WI38 (cell line): Measurements from ENCODE around the gene NEDD4.
"Not testable (repeated sequence)": the region's sequence is repeated elsewhere in the genome, so short reads cannot be mapped to it uniquely, and the experiment has no call there.

ENCODE experiments used
- H3K4me3 ChIP-seq: 2 replicates; pipeline ENCODE4 v1.5.1; 2011; ENCODE audit warnings: low read depth, mild to moderate bottlenecking, control low read depth, low read length
- TF ChIP-seq, protein P1 (sequence below): IDR thresholded peaks from 2 replicates; pipeline ENCODE4 v1.5.1; 2012; ENCODE audit warnings: low read depth, mild to moderate bottlenecking, control low read depth, low read length

The NEDD4 gene

GRCh38 chr15:56019819-56020486, 26.5 kb upstream of the NEDD4 start:
- no peak overlapping the region for H3K4me3 ChIP-seq
- TF ChIP-seq, protein P1, sequence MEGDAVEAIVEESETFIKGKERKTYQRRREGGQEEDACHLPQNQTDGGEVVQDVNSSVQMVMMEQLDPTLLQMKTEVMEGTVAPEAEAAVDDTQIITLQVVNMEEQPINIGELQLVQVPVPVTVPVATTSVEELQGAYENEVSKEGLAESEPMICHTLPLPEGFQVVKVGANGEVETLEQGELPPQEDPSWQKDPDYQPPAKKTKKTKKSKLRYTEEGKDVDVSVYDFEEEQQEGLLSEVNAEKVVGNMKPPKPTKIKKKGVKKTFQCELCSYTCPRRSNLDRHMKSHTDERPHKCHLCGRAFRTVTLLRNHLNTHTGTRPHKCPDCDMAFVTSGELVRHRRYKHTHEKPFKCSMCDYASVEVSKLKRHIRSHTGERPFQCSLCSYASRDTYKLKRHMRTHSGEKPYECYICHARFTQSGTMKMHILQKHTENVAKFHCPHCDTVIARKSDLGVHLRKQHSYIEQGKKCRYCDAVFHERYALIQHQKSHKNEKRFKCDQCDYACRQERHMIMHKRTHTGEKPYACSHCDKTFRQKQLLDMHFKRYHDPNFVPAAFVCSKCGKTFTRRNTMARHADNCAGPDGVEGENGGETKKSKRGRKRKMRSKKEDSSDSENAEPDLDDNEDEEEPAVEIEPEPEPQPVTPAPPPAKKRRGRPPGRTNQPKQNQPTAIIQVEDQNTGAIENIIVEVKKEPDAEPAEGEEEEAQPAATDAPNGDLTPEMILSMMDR = no peak

DNA sequence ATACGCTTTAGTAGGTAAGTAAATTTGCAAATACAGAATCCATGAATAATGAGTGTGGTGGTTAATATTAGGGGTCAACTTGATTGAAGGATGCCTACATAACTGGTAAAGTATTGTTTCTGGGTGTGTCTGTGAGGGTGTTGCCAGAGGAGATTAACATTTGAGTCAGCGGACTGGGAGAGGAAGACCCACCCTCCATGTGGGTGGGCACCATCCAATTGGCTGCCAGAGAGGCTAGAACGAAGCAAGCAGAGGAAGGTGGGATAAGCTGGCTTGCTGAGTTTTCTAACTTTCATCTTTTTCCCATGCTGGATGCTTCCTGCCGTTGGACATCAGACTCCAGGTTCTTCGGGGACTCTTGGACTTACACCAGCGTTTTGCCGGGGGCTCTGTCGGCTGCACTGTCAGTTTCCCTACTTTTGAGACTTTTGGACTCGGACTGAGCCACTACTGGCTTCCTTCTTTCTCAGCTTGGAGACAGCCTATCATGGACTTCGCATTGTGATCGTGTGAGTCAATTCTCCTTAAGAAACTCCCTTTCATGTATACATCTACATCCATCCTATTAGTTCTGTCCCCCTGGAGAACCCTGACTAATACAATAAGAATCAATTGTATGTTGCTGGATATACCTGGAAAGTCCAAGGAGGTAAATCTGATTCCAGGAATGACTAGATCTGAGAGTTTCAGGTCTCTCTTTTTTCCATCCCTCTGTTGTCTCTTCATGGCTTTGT, 25.8 kb upstream of the NEDD4 start:
- TF ChIP-seq, protein P1 = no peak
- H3K4me3 ChIP-seq = no peak overlapping the region

DNA sequence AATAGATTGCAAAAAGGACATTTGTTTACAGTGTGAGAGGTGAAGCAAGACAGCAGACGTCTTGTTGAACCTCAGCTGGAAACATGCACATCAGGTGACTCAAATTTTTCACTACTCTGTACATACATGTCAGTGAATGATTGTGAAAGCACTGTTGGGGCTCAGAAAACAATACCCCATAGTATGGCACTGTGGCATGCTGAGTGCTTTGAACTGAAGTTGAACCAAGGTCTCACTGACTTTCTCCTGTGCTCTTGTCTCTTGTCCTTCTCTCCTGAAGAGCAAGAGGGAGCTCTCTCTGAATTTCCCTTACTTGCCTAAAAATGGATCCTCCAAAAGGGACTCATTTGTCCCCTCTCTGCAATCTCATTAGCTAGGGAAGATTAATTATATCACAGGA, 24.5 kb upstream of the NEDD4 start:
- TF ChIP-seq, protein P1 = no peak
- no peak overlapping the region for H3K4me3 ChIP-seq

- TF ChIP-seq, protein P1 = no peak
- H3K4me3 ChIP-seq = no peak overlapping the region
These were observed 24.1 kb upstream of the NEDD4 start for GRCh38 chr15:56017511-56017910.

GRCh38 chr15:56016281-56016680, 22.9 kb upstream of the NEDD4 start:
- TF ChIP-seq, protein P1 = no peak
- H3K4me3 ChIP-seq = no peak overlapping the region

- TF ChIP-seq, protein P1 = no peak
- H3K4me3 ChIP-seq = no peak overlapping the region
These were observed 21.3 kb upstream of the NEDD4 start for GRCh38 chr15:56014677-56015076.

DNA sequence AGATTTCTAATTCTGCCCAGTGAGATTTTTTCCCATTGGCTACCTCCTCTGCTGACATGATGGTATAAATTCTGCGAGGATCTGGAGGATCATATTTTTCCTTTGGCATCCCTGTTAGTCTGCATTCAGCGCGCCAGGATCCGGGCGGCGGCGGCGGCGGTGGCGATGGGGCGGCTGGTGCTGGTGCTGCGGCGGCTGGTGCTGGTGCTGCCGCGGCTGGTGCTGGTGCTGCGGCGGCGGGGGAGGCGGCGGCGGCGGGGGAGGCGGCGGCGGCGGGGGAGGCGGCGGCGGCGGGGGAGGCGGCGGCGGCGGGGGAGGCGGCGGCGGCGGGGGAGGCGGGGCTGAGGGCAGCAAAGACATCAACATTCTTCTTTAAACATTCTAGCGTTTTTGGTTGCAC, 13.6 kb upstream of the NEDD4 start:
- not testable (repeated sequence) for H3K4me3 ChIP-seq

DNA sequence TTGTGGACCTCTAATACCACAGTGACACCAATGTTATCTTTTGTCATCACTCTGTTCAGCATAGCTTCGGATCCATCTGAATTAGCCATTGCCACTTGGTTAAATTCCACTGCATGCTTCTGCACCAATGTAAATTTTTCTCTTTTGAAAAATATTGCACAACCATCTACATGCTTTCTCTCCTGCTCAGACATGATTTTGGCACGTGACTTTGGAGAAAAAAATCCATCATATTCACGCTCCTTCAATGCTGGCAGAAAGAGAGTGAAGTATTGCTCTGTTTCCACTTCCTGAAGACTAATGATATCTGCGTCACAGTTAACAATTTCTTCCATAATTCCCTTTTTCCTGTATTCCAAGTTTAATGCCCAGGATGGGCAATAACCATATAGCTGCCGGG, 13.0 kb upstream of the NEDD4 start:
- not testable (repeated sequence) for H3K4me3 ChIP-seq

DNA sequence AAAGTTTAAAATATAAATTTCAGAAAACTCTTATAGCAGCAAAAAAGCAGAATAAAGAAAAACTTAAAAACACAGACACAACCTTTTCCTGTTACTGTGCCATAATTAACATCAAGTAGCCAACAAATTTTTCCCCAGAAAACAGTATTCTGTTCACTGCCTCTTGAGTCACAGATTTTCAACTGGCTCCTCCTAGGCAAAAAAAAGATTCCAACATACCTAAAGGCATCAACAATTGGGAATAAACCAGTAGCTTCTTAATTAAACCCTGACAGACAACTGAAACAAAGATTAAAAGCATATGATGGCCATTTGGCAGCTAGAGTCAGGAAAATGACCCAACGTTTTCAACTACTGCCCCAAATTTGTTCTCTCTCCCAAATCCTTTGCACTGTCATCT, 10.9 kb upstream of the NEDD4 start:
- H3K4me3 ChIP-seq = not testable (repeated sequence)

DNA sequence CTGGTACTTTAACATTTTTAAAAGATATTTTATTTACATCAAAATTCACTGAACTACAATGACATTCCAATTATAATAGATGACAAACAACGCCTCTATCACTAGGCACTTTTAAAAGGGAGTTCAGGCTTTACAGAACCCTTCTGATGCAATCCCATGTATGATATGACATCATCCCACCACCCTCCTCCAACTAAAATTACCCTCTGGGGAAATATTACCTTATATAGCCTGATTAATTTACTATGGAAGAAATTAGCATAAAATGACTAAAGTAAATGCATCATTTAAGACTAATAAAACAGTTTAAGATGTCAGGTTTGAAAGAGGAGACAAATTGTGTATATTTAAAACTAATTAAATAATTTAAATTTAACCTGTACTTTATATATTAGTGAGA, 10.4 kb upstream of the NEDD4 start:
- not testable (repeated sequence) for H3K4me3 ChIP-seq

DNA sequence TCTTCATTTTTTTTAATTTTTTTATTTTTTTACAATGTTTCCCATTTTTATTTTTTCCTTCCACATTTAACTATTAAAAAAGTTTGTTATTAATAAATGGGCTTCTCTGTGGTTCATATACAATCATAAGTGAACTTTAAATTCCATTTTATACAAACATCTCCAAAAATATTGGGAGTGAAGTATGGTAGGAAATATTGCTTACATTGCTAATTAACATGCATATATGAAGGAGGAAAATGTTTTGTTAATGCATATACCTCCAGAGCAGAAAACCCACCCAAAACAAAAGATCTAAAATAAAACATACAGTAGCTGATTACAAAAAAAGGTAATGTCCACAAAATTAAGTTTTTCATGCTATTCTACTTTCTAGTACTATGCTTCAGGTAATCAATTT, 9.9 kb upstream of the NEDD4 start:
- H3K4me3 ChIP-seq = not testable (repeated sequence)
